Endodermal cell (in vitro differentiated cells): ENCODE measurements around the gene PTPRN2. TPM values are rescaled to one million over a fixed set of nuclear protein-coding genes. Genes with fewer than 3 reads are reported as not detected.
A peak's percentile ranks its signal among the peaks of the same experiment; 100 is the strongest.

ENCODE experiments used
- DNase-seq: peaks from one replicate; pipeline ENCODE4 v3.0.0-alpha.2; 2017
- H3K27ac ChIP-seq: 2 replicates; pipeline ENCODE4 v1.5.1; 2013; ENCODE audit warnings: mild to moderate bottlenecking, low read depth, low read length, moderate library complexity
- H3K27me3 ChIP-seq: 2 replicates; pipeline ENCODE4 v1.6.1; 2013; ENCODE audit warnings: mild to moderate bottlenecking, low read length, moderate library complexity; ENCODE audit not compliant: insufficient read depth, control insufficient read depth, poor library complexity, severe bottlenecking
- H3K36me3 ChIP-seq: 2 replicates; pipeline ENCODE4 v1.7.0; 2013; ENCODE audit warnings: mild to moderate bottlenecking, low read length, moderate library complexity; ENCODE audit not compliant: control insufficient read depth, insufficient read depth
- H3K4me1 ChIP-seq: one replicate; pipeline ENCODE4 v1.7.0; 2013; ENCODE audit warnings: low read length; ENCODE audit not compliant: control insufficient read depth, insufficient read depth
- H3K4me3 ChIP-seq: 2 replicates; pipeline ENCODE4 v1.5.1; 2013; ENCODE audit warnings: mild to moderate bottlenecking, low read length, moderate library complexity
- H3K9ac ChIP-seq: 2 replicates; pipeline ENCODE4 v1.6.1; 2013; ENCODE audit warnings: mild to moderate bottlenecking, low read length, moderate library complexity; ENCODE audit not compliant: poor library complexity, severe bottlenecking; ENCODE audit errors: extremely low read depth
- H3K9me3 ChIP-seq: 2 replicates; pipeline ENCODE4 v1.6.1; 2013; ENCODE audit warnings: mild to moderate bottlenecking, low read length, moderate library complexity; ENCODE audit not compliant: control insufficient read depth
- H3K27ac Mint-ChIP-seq: 2 replicates; pipeline ENCODE4 v1.8.0; 2020; ENCODE audit warnings: mixed read lengths
- H3K27me3 Mint-ChIP-seq: 2 replicates; pipeline ENCODE4 v1.8.0; 2021; ENCODE audit warnings: mild to moderate bottlenecking, mixed read lengths; ENCODE audit not compliant: insufficient read depth
- H3K36me3 Mint-ChIP-seq: 2 replicates; pipeline ENCODE4 v1.8.0; 2020; ENCODE audit warnings: low read depth, mixed read lengths
- H3K4me1 Mint-ChIP-seq: 2 replicates; pipeline ENCODE4 v1.8.0; 2020; ENCODE audit warnings: mixed read lengths
- H3K4me3 Mint-ChIP-seq: 2 replicates; pipeline ENCODE4 v1.8.0; 2020; ENCODE audit warnings: mild to moderate bottlenecking, moderate library complexity, mixed read lengths
- H3K9me3 Mint-ChIP-seq: 2 replicates; pipeline ENCODE4 v1.8.0; 2020; ENCODE audit warnings: mild to moderate bottlenecking, mixed read lengths
- CTCF ChIP-seq: fragments of 200-600 bp; sonication (generic); conservative IDR thresholded peaks from 2 replicates; pipeline ENCODE4 v1.5.0; 2021; ENCODE audit warnings: antibody characterized with exemption, mild to moderate bottlenecking
- WGBS, 2 experiments: methylation state at CpG; one replicate each; pipeline versions ENCODE4 v1.1.5 to v1.1.7; 2013; ENCODE audit warnings: missing lambda C conversion rate in 2 of 2, mixed read lengths in 1 of 2; ENCODE audit not compliant: insufficient coverage in 1 of 2, insufficient read length in 1 of 2; 5-methylcytosine and 5-hydroxymethylcytosine counted together
- total RNA-seq, 2 donors: library from RNA; stranded (reverse); fragmentation: NEBNext Ultra II Directional in 1 of 2; extraction: Animal tissue kit (Norgen Biotek cat#: 25700) in 1 of 2; gene quantifications; 2 replicates in 1 of 2; 3 replicates in 1 of 2; pipeline ENCODE4 v1.2.1, GENCODE V29; 2021

Gene PTPRN2
- total RNA-seq, 2 donors from 2014 or later = 0.69 to 1.2 TPM

- Histone ChIP-seq H3K4me1 (no peaks in the 10 kb centered on the region), H3K27me3 (no peaks in the 10 kb centered on the region), H3K4me3 (no peak overlapping the region), H3K36me3 (no peaks in the 10 kb centered on the region), H3K27ac (no peak overlapping the region), H3K9ac (no peak overlapping the region), H3K9me3 (peaks cover 79% of the 10 kb centered on the region)
- Mint-ChIP-seq H3K36me3 (no peaks in the 10 kb centered on the region), H3K27ac (no peak overlapping the region), H3K4me3 (no peak overlapping the region), H3K4me1 (no peaks in the 10 kb centered on the region), H3K9me3 (peaks cover 9% of the 10 kb centered on the region), H3K27me3 (peaks cover 2% of the 10 kb centered on the region)
- 82 to 84% methylated on average over 27 to 28 of the region's 28 CpGs for WGBS, 2 experiments
- no peak for TF ChIP-seq CTCF
- DNase-seq = no peak
These were observed 86.1 kb downstream of the PTPRN2 start for GRCh38 chr7:158501393-158502067.

- Mint-ChIP-seq H3K27me3 (peaks cover 2% of the 10 kb centered on the region), H3K27ac (no peak overlapping the region), H3K4me1 (peaks cover 2% of the 10 kb centered on the region), H3K9me3 (peaks cover 5% of the 10 kb centered on the region), H3K4me3 (no peak overlapping the region), H3K36me3 (no peaks in the 10 kb centered on the region)
- Histone ChIP-seq H3K9me3 (peaks cover 74% of the 10 kb centered on the region), H3K4me1 (no peaks in the 10 kb centered on the region), H3K36me3 (no peaks in the 10 kb centered on the region), H3K27ac (no peak overlapping the region), H3K4me3 (no peak overlapping the region), H3K27me3 (no peaks in the 10 kb centered on the region), H3K9ac (no peak overlapping the region)
- TF ChIP-seq CTCF = no peak
- 85 to 88% methylated on average over 26 to 29 of the region's 29 CpGs for WGBS, 2 experiments
- peak; percentile 69 for DNase-seq
These were observed 87.0 kb downstream of the PTPRN2 start for GRCh38 chr7:158500651-158501052.

- TF ChIP-seq CTCF = no peak
- no peak overlapping the region for H3K9ac ChIP-seq
- no peak overlapping the region for H3K4me3 ChIP-seq
- H3K27me3 Mint-ChIP-seq = peaks cover 2% of the 10 kb centered on the region
- H3K4me1 Mint-ChIP-seq = peaks cover 10% of the 10 kb centered on the region
- no peaks in the 10 kb centered on the region for H3K4me1 ChIP-seq
- H3K9me3 ChIP-seq = peaks cover 74% of the 10 kb centered on the region
- no peak for DNase-seq
- no peak overlapping the region for H3K27ac Mint-ChIP-seq
- no peak overlapping the region for H3K27ac ChIP-seq
- no peaks in the 10 kb centered on the region for H3K27me3 ChIP-seq
- WGBS, 2 experiments = 78 to 80% methylated on average over 1 to 4 of the region's 4 CpGs
- no peaks in the 10 kb centered on the region for H3K36me3 ChIP-seq
- no peaks in the 10 kb centered on the region for H3K9me3 Mint-ChIP-seq
- no peaks in the 10 kb centered on the region for H3K36me3 Mint-ChIP-seq
- no peak overlapping the region for H3K4me3 Mint-ChIP-seq
These were observed 88.6 kb downstream of the PTPRN2 start for GRCh38 chr7:158499082-158499455.
